Uterus (tissue), 2 donors: Measurements from ENCODE around the gene BICDL1.

ENCODE experiments used
- CTCF ChIP-seq, 4 experiments: fragments of 200-600 bp in 2 of 4; fragments of 450-650 bp in 2 of 4; sonication (generic) in 2 of 4; IDR thresholded peaks; one replicate each; pipeline ENCODE4 v1.5.1; 2016 to 2019; ENCODE audit warnings: antibody characterized with exemption in 4 of 4, mild to moderate bottlenecking in 2 of 4, moderate library complexity in 1 of 4
- POLR2A ChIP-seq, 2 donors: fragments of 450-650 bp; IDR thresholded peaks; one replicate each; pipeline ENCODE4 v1.6.1; 2016; ENCODE audit warnings: antibody characterized with exemption in 2 of 2, mild to moderate bottlenecking in 1 of 2, moderate library complexity in 1 of 2

- no peak for TF ChIP-seq CTCF (IDR thresholded peaks at IDR 0.05)
- no peak for TF ChIP-seq POLR2A (IDR thresholded peaks at IDR 0.05)
Observed at GRCh38 chr12:120091371-120092090, 102.5 kb downstream of the BICDL1 start.
